Testis (tissue), 2 donors: ENCODE measurements around the gene LDLRAD4.

Experiments
- CTCF ChIP-seq, 3 experiments: fragments of 450-650 bp in 2 of 3; fragments of 200-600 bp in 1 of 3; sonication (generic) in 1 of 3; IDR thresholded peaks; one replicate each; pipeline ENCODE4 v1.5.1; 2016 to 2019; ENCODE audit warnings: antibody characterized with exemption in 3 of 3, mild to moderate bottlenecking in 2 of 3, moderate library complexity in 1 of 3
- POLR2A ChIP-seq: fragments of 450-650 bp; IDR thresholded peaks from one replicate; pipeline ENCODE4 v1.6.1; 2017; ENCODE audit warnings: antibody characterized with exemption, mild to moderate bottlenecking, moderate library complexity

DNA sequence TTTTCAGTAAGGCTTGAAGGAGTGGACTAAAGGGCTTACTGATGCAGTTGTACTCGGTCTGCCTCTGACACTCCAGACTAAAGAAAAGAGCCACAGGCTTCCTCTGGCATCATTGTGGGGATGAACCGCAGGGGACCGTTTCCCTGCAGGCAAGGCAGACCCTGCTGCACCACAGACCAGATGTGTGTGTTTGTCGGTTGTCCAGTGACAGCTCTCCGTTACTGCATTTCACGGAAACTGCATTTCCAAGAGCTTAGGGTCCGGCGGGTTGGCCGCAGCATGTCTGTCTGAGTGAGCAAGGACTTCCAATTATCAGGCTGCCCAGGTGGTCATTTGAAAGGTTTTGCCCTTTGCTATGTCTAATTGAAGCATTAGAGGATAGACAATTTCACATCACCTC, 409.7 kb downstream of the LDLRAD4 start:
- TF ChIP-seq CTCF (IDR thresholded peaks at IDR 0.05) (no peak), POLR2A (no peak)
